Upper lobe of right lung (tissue), 1 donor: ENCODE data around the gene YIF1A. TPM values are rescaled to one million over a fixed set of nuclear protein-coding genes. Genes with fewer than 3 reads are reported as not detected.

Experiments used
- ATAC-seq: fragments of 200-7000 bp; cut with Tn5 transposase; one replicate; pipeline ENCODE4 v1.9.1; 2020; ENCODE audit warnings: mild to moderate bottlenecking, moderate library complexity
- DNase-seq: peaks from one replicate; pipeline ENCODE4 v3.0.0-alpha.2; 2020
- H3K27ac ChIP-seq: fragments of 200-600 bp; one replicate; pipeline ENCODE4 v1.8.0; 2022
- H3K27me3 ChIP-seq: fragments of 200-600 bp; one replicate; pipeline ENCODE4 v1.8.0; 2022; ENCODE audit warnings: mild to moderate bottlenecking
- H3K36me3 ChIP-seq: fragments of 200-600 bp; one replicate; pipeline ENCODE4 v1.8.0; 2022
- H3K4me1 ChIP-seq: fragments of 200-600 bp; one replicate; pipeline ENCODE4 v1.8.0; 2022
- H3K4me3 ChIP-seq: fragments of 200-600 bp; one replicate; pipeline ENCODE4 v1.8.0; 2022; ENCODE audit warnings: mild to moderate bottlenecking
- H3K9me3 ChIP-seq: fragments of 200-600 bp; one replicate; pipeline ENCODE4 v1.8.0; 2022
- CTCF ChIP-seq: fragments of 200-600 bp; IDR thresholded peaks from one replicate; pipeline ENCODE4 v1.8.0; 2022; ENCODE audit warnings: antibody characterized with exemption
- intact Hi-C: fragments of 100-400 bp; cut with DNase I; formaldehyde crosslinking; loops from one replicate; pipeline ENCODE4 v1.11.0; 2022
- total RNA-seq: library from RNA; stranded (reverse); fragmentation: NEBNext Ultra II Directional; extraction: Animal tissue kit (Norgen Biotek cat#: 25700); gene quantifications from one replicate; pipeline ENCODE4 v1.2.1, GENCODE V29; 2021
- donor health status: DM: no; HTN: yes; CAD: no; lungs with severe emphysema.

YIF1A gene
- total RNA-seq, 1 donor from 2014 or later, result 66.9 TPM

- ATAC-seq (no peak), DNase-seq (peak; percentile 72)
- Histone ChIP-seq H3K36me3 (no peaks in the 10 kb centered on the region), H3K9me3 (no peaks in the 10 kb centered on the region), H3K27ac (peak overlapping the region; percentile 73), H3K4me1 (peaks cover 30% of the 10 kb centered on the region), H3K27me3 (no peaks in the 10 kb centered on the region), H3K4me3 (peak overlapping the region; percentile 39)
- intact Hi-C loops, result loop anchor here (10.0 kb wide), 1 partner anchor 67 kb away; no protein-coding TSS in a partner anchor
- TF ChIP-seq CTCF, result no peak
Observed at GRCh38 chr11:66317322-66317722, 28.4 kb upstream of the YIF1A start.

DNA sequence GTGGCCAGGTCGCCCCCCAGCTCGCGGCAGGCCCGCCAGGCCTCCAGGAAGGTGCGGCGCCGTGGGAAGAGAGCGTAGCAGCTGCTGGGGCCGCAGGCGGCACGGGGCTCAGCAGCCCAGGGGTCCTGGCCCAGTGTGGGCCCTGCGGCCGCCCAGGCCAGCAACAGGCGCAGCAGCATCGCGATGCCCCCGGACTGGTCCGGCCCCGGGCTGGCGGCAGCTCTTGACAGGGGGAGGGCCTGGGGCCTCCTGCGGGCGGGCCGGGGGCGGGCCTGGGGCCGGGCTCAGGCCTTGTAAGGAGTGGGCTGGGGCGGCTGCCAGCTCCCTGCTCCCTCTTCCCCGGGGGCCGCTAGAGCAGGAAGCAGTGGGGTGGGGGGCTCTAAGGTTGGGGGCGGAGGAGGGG is 27.9 kb upstream of the YIF1A start, which contains the start of gene CD248:
Gene CD248, minus strand, starts transcription at position 196 of the 403 bp plus-strand sequence. Its CDS starts 17 bp downstream, at position 179.
- no peak for TF ChIP-seq CTCF
- H3K27ac ChIP-seq, result peak within 1 kb of the TSS; percentile 73
- peak within 1 kb of the TSS; percentile 39 for H3K4me3 ChIP-seq
- ATAC-seq (no peak), DNase-seq (peak; percentile 76)
- intact Hi-C loops, result loop anchor here (10.0 kb wide), 1 partner anchor 68 kb away; no protein-coding TSS in a partner anchor
- H3K4me1 ChIP-seq, result peaks cover 30% of the 10 kb centered on the region
- H3K9me3 ChIP-seq, result no peaks in the 10 kb centered on the region
- H3K27me3 ChIP-seq, result no peaks in the 10 kb centered on the region
- H3K36me3 ChIP-seq, result no peaks in the 10 kb centered on the region

- no peaks in the 10 kb centered on the region for H3K36me3 ChIP-seq
- H3K27me3 ChIP-seq, result no peaks in the 10 kb centered on the region
- no peak for ATAC-seq
- peak; percentile 63 for DNase-seq
- peaks cover 30% of the 10 kb centered on the region for H3K4me1 ChIP-seq
- no peak for TF ChIP-seq CTCF
- H3K4me3 ChIP-seq, result peak overlapping the region; percentile 39
- H3K9me3 ChIP-seq, result no peaks in the 10 kb centered on the region
- intact Hi-C loops, result loop anchor here (10.0 kb wide), 1 partner anchor 69 kb away; no protein-coding TSS in a partner anchor
- peak overlapping the region; percentile 70 for H3K27ac ChIP-seq
Observed at GRCh38 chr11:66315921-66316811, 27.2 kb upstream of the YIF1A start.

DNA sequence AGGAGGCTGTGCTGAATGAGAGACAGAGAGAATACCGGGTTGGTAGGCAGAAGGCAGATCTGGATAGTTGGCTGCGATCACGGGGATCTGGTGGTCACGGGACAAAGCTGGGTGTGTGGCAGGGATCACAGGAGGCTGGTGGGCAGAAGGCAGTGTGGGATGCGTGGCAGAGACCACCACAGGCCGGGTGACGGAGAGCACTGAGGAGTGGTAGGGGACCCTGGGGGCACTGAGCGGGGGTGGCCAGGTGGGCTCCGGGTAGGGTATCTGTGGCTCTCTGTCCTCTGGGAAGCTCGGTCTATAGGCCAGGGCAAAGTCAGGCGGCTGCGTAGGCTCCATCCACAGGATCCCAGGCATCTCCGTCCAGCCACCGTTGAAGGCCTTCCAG is 26.5 kb upstream of the YIF1A start:
- intact Hi-C loops, result loop anchor here (10.0 kb wide), 1 partner anchor 69 kb away; no protein-coding TSS in a partner anchor

More for the DNA sequence above, 26.5 kb upstream of the YIF1A start:
- ATAC-seq, result no peak
- H3K4me3 ChIP-seq, result peak overlapping the region; percentile 39
- no peaks in the 10 kb centered on the region for H3K27me3 ChIP-seq
- no peaks in the 10 kb centered on the region for H3K9me3 ChIP-seq
- DNase-seq, result no peak
- TF ChIP-seq CTCF, result no peak
- H3K36me3 ChIP-seq, result no peaks in the 10 kb centered on the region
- H3K27ac ChIP-seq, result no peak overlapping the region
- H3K4me1 ChIP-seq, result peaks cover 30% of the 10 kb centered on the region
